Endodermal cell (in vitro differentiated cells): ENCODE results near the gene PPP1R18. TPM values are rescaled to one million over a fixed set of nuclear protein-coding genes. Genes with fewer than 3 reads are reported as not detected.

Source experiments
- DNase-seq: peaks from one replicate; pipeline ENCODE4 v3.0.0-alpha.2; 2017
- H3K27ac ChIP-seq: 2 replicates; pipeline ENCODE4 v1.5.1; 2013; ENCODE audit warnings: mild to moderate bottlenecking, low read depth, low read length, moderate library complexity
- H3K27me3 ChIP-seq: 2 replicates; pipeline ENCODE4 v1.6.1; 2013; ENCODE audit warnings: mild to moderate bottlenecking, low read length, moderate library complexity; ENCODE audit not compliant: insufficient read depth, control insufficient read depth, poor library complexity, severe bottlenecking
- H3K36me3 ChIP-seq: 2 replicates; pipeline ENCODE4 v1.7.0; 2013; ENCODE audit warnings: mild to moderate bottlenecking, low read length, moderate library complexity; ENCODE audit not compliant: control insufficient read depth, insufficient read depth
- H3K4me1 ChIP-seq: one replicate; pipeline ENCODE4 v1.7.0; 2013; ENCODE audit warnings: low read length; ENCODE audit not compliant: control insufficient read depth, insufficient read depth
- H3K4me3 ChIP-seq: 2 replicates; pipeline ENCODE4 v1.5.1; 2013; ENCODE audit warnings: mild to moderate bottlenecking, low read length, moderate library complexity
- H3K9ac ChIP-seq: 2 replicates; pipeline ENCODE4 v1.6.1; 2013; ENCODE audit warnings: mild to moderate bottlenecking, low read length, moderate library complexity; ENCODE audit not compliant: poor library complexity, severe bottlenecking; ENCODE audit errors: extremely low read depth
- H3K9me3 ChIP-seq: 2 replicates; pipeline ENCODE4 v1.6.1; 2013; ENCODE audit warnings: mild to moderate bottlenecking, low read length, moderate library complexity; ENCODE audit not compliant: control insufficient read depth
- H3K27ac Mint-ChIP-seq: 2 replicates; pipeline ENCODE4 v1.8.0; 2020; ENCODE audit warnings: mixed read lengths
- H3K27me3 Mint-ChIP-seq: 2 replicates; pipeline ENCODE4 v1.8.0; 2021; ENCODE audit warnings: mild to moderate bottlenecking, mixed read lengths; ENCODE audit not compliant: insufficient read depth
- H3K36me3 Mint-ChIP-seq: 2 replicates; pipeline ENCODE4 v1.8.0; 2020; ENCODE audit warnings: low read depth, mixed read lengths
- H3K4me1 Mint-ChIP-seq: 2 replicates; pipeline ENCODE4 v1.8.0; 2020; ENCODE audit warnings: mixed read lengths
- H3K4me3 Mint-ChIP-seq: 2 replicates; pipeline ENCODE4 v1.8.0; 2020; ENCODE audit warnings: mild to moderate bottlenecking, moderate library complexity, mixed read lengths
- H3K9me3 Mint-ChIP-seq: 2 replicates; pipeline ENCODE4 v1.8.0; 2020; ENCODE audit warnings: mild to moderate bottlenecking, mixed read lengths
- WGBS, 2 experiments: methylation state at CpG; one replicate each; pipeline versions ENCODE4 v1.1.5 to v1.1.7; 2013; ENCODE audit warnings: missing lambda C conversion rate in 2 of 2, mixed read lengths in 1 of 2; ENCODE audit not compliant: insufficient coverage in 1 of 2, insufficient read length in 1 of 2; 5-methylcytosine and 5-hydroxymethylcytosine counted together
- total RNA-seq, 2 donors: library from RNA; stranded (reverse); fragmentation: NEBNext Ultra II Directional in 1 of 2; extraction: Animal tissue kit (Norgen Biotek cat#: 25700) in 1 of 2; gene quantifications; 2 replicates in 1 of 2; 3 replicates in 1 of 2; pipeline ENCODE4 v1.2.1, GENCODE V29; 2021
- TF ChIP-seq, protein P1 (sequence below): fragments of 200-600 bp; sonication (generic); conservative IDR thresholded peaks from 2 replicates; pipeline ENCODE4 v1.5.0; 2021; ENCODE audit warnings: antibody characterized with exemption, mild to moderate bottlenecking

Gene PPP1R18
- total RNA-seq, 2 donors from 2014 or later = 27.6 to 31.4 TPM

GRCh38 chr6:30655743-30656094 is 30.7 kb downstream of the PPP1R18 start:
- no peaks in the 10 kb centered on the region for H3K4me1 Mint-ChIP-seq
- peaks cover 74% of the 10 kb centered on the region for H3K36me3 Mint-ChIP-seq
- TF ChIP-seq, protein P1, sequence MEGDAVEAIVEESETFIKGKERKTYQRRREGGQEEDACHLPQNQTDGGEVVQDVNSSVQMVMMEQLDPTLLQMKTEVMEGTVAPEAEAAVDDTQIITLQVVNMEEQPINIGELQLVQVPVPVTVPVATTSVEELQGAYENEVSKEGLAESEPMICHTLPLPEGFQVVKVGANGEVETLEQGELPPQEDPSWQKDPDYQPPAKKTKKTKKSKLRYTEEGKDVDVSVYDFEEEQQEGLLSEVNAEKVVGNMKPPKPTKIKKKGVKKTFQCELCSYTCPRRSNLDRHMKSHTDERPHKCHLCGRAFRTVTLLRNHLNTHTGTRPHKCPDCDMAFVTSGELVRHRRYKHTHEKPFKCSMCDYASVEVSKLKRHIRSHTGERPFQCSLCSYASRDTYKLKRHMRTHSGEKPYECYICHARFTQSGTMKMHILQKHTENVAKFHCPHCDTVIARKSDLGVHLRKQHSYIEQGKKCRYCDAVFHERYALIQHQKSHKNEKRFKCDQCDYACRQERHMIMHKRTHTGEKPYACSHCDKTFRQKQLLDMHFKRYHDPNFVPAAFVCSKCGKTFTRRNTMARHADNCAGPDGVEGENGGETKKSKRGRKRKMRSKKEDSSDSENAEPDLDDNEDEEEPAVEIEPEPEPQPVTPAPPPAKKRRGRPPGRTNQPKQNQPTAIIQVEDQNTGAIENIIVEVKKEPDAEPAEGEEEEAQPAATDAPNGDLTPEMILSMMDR = no peak
- Histone ChIP-seq H3K4me3 (no peak overlapping the region), H3K27me3 (no peaks in the 10 kb centered on the region), H3K27ac (no peak overlapping the region), H3K9me3 (no peaks in the 10 kb centered on the region), H3K4me1 (no peaks in the 10 kb centered on the region), H3K36me3 (peaks cover 95% of the 10 kb centered on the region), H3K9ac (no peak overlapping the region)
- DNase-seq = no peak
- H3K27me3 Mint-ChIP-seq = no peaks in the 10 kb centered on the region
- no peaks in the 10 kb centered on the region for H3K9me3 Mint-ChIP-seq
- no peak overlapping the region for H3K4me3 Mint-ChIP-seq
- WGBS, 2 experiments = 88 to 95% methylated on average over 1 to 3 of the region's 3 CpGs
- H3K27ac Mint-ChIP-seq = no peak overlapping the region

DNA sequence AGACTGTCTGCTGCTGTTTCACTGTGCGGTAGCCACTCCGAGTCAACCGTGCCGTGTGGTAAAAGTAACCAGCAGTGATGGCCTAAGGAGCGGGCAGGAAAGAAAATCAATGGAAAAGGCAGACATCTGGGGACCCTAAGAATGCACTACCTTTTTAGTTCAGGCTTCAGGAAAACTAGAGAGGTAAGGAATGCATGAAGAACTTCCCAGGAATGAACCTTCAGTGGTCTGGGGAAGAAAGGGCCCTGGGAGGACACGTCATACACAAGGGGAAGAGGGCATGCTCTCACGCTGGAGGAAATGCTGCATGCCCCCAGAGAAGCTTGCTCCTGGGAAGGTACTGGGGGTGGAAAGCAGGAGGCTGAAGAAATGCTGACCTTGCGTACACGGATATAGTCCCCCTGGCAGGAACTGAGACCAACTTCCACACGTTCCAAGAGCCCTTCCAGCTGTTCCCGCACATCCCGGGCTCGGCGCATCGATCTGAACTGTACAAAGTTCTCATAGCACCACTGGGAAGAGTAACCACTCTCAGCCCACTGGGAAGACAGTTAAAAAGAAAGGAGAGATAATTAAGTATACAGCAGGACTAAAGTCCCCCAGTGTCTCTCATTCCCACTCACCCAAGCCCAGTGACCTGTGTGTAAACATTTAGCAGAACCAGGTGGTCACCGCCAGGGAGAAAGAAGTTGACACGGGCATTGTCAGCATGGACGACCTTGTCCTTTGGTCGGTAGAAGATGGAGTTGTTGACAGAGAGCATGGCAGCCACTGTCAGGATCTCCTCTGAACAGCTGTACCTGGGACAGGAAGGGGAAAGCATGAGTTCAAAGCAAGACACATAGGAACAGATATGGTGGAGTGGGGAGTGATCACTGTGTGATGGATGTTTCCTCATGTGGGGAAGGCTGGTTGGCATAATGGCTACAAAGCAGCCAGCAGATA is 31.4 kb downstream of the PPP1R18 start:
- no peak overlapping the region for H3K4me3 Mint-ChIP-seq
- TF ChIP-seq, protein P1 = no peak
- H3K9ac ChIP-seq = no peak overlapping the region
- H3K9me3 ChIP-seq = no peaks in the 10 kb centered on the region
- no peak overlapping the region for H3K27ac ChIP-seq
- no peaks in the 10 kb centered on the region for H3K27me3 Mint-ChIP-seq
- H3K9me3 Mint-ChIP-seq = no peaks in the 10 kb centered on the region
- H3K27ac Mint-ChIP-seq = no peak overlapping the region
- no peaks in the 10 kb centered on the region for H3K27me3 ChIP-seq
- H3K4me1 Mint-ChIP-seq = no peaks in the 10 kb centered on the region
- no peak overlapping the region for H3K4me3 ChIP-seq
- no peaks in the 10 kb centered on the region for H3K4me1 ChIP-seq
- DNase-seq = no peak
- peaks cover 73% of the 10 kb centered on the region for H3K36me3 Mint-ChIP-seq
- H3K36me3 ChIP-seq = peaks cover 89% of the 10 kb centered on the region
- 95 to 98% methylated on average over 12 to 19 of the region's 19 CpGs for WGBS, 2 experiments

DNA sequence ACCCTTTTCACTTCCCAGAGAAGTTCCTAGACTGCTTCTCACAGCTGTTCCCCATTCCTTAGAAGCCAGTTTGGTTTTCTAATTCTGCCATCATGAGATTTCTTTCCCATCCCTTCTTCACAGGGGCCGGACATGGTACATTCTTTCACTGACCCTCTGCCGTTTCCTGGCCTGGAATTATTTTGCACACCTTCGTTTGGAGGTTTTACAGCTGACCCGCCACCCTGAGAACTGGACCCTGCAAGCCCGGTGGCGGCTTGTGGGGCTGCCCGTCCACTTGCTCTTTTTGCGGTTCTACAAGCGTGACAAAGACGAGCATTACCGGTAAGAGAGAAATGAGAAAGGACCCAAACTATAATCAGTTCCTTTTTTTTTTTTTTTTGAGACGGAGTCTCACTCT is 35.3 kb downstream of the PPP1R18 start:
- TF ChIP-seq, protein P1 = no peak
- no peak overlapping the region for H3K9ac ChIP-seq
- no peak overlapping the region for H3K27ac ChIP-seq
- H3K9me3 Mint-ChIP-seq = no peaks in the 10 kb centered on the region
- H3K36me3 Mint-ChIP-seq = peaks cover 43% of the 10 kb centered on the region
- 93 to 96% methylated on average over 11 to 12 of the region's 12 CpGs for WGBS, 2 experiments
- peaks cover 54% of the 10 kb centered on the region for H3K36me3 ChIP-seq
- H3K27ac Mint-ChIP-seq = peak overlapping the region; percentile 62
- DNase-seq = no peak
- H3K4me1 ChIP-seq = peaks cover 3% of the 10 kb centered on the region
- H3K4me3 Mint-ChIP-seq = no peak overlapping the region
- no peaks in the 10 kb centered on the region for H3K9me3 ChIP-seq
- H3K4me3 ChIP-seq = no peak overlapping the region
- no peaks in the 10 kb centered on the region for H3K27me3 ChIP-seq
- H3K27me3 Mint-ChIP-seq = no peaks in the 10 kb centered on the region
- peaks cover 12% of the 10 kb centered on the region for H3K4me1 Mint-ChIP-seq
